CD4-positive, alpha-beta T cell treated with Interleukin-17A for 4 hours (primary cell): ENCODE measurements around the gene CTNNA3.

Experiments used
- DNase-seq: peaks from one replicate; pipeline ENCODE4 v3.0.0-alpha.2; 2020; ENCODE audit warnings: mixed read lengths

Gene CTNNA3

DNA sequence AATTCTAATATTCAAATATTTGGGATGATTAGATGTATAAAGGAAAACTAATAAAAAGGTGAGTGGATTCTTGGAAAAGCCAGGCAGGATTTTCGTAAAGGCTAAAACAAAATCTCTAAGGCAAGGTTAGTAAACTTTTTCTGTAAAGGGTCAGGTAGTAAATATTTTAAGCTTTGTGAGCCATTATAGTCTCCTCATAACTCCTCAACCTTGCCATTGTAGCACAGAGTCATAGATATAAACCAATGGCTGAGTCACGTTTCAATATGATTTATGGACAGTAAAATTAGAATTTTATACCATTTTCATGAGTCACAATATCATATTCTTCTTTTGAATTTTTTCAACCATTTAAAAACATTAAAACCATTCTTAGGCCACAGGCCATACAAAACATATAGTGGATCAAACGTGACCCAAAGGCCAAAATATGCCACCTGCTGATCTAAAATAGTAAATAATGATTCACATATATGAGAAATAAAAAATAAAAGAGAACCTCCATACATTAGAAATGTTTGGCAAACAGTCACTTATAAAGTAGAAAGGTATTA is 1422.0 kb downstream of the CTNNA3 start:
- DNase-seq: no peak

DNA sequence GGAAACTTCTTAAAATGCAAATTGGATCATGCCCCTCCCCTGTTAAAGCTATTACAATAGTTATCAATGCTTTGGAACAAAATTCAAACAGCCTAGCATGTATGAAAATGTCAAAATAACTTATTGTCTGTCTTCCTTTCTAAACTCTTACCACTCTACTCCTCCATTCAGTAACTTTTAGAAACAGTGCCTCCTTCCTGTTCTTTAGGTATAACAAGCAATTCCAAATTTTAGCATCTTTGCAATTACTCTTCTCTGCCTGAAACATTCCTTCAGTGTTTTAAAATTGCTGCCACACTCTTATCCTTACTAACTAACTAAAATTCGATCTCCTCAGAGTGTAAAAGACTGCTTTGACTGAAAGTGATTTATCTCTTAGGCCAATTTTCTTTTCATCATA is 1430.6 kb downstream of the CTNNA3 start:
- DNase-seq: no peak

DNA sequence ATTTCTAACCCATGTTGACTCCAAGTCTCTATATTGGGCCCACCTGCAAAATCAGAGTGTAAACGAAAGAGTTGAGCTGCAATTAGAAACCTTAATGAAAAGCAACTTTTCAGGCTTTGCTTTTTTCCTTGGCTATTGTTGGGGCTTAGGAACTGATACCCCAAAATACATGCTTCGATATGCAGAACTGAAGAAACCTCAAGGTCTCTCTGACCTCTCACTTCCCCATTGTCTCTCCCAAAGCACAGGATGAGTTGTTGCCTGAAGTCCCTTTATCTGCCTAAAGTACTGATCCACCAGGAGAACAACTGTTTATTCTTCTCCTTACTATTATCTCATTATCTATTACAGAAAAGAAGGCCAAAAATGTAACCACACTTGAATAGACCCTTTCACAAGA is 1436.2 kb downstream of the CTNNA3 start:
- no peak for DNase-seq

DNA sequence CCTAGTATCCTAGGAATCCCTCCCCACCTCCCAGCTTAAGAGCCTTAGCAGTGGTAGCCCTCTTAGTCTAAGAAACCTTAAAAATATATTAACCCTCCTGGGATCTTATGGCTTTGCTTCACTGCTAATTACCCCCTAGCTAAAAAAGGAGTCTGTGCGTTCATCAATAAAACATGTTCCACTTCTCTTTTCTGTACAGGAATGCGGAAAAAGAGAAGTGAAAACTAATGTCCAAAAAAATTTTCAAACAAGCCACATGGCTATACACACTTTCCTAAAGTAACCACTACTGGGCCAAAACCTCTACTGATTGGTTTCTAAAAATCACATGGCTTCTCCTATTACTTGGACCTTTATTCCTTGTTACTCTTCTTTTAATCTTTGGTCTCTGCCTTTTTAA is 1437.3 kb downstream of the CTNNA3 start:
- DNase-seq: no peak

DNA sequence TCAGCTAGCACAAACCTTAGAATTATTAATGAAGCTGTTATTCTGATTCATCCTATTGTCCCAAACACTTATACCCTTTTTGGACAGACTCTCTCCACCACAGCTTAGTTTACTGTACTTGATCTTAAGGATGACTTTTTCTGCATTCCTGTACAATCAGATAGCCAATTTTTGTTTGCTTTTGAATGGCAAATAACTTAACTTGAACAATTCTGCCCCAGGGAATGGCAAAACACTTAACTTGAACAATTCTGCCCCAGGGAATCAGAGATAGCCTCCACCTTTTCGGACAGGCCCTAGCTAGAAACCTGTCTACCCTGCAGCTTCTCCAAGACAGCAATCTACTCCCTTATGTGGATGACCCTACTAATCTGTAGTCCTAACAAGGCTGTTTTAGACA is 1438.2 kb downstream of the CTNNA3 start:
- no peak for DNase-seq

DNA sequence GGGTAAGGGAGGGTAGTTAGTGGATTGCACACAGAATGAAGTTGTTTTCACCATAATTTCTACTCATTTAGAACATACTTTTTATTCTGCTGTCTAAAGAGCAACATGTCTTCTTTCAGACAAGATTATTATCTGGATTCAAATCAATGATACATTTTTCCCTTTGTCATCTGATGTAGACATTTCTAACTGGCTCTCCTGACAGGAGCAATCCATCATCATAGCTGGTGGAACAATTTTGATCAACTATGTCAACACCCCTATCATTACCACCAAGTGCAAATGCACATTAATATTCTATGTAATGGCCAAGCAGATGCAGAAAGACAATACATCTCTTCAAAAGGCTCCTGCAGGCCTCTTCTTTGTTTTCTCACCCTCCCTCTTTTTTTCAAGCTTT is 1443.0 kb downstream of the CTNNA3 start:
- DNase-seq: no peak

DNA sequence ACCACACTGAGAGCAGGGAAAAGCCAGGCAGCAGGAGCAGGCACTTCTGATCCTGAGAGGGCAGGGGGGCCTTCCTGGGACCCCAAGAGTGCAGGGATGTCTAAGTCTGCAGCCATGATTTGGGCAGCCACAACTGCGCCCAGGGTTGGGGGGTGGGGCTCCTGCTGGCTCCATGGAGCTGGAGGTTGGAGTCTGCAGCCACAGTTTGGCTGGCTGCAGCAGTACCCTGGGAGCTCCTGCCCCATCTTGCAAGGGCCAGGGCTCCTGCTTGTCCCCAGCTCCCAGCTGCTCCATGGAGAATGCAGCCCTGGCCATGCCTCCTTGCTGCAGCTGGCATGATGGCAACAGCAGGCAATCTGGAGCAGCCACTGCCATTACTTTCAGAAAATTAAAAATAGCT is 1449.8 kb downstream of the CTNNA3 start:
- no peak for DNase-seq

DNA sequence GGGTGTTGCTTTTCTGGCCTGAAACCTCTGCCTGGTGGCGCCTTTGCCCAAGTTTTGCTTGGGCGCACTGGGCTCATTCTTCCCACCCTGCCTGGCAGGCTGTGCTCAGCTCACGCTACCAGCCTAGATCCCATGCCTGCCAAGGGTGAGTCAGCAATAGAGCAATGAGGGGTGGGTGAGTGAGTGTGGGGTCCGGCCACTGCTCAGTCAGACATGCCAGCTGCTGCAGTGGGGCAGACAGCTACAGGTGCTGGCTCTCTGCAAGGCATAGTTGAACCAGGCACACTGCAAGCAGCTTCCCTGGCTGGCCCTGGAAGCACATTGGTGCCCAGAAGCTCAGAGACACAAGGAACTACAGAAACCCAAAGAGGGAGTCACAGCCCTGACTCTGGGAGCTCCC is 1451.0 kb downstream of the CTNNA3 start:
- no peak for DNase-seq

DNA sequence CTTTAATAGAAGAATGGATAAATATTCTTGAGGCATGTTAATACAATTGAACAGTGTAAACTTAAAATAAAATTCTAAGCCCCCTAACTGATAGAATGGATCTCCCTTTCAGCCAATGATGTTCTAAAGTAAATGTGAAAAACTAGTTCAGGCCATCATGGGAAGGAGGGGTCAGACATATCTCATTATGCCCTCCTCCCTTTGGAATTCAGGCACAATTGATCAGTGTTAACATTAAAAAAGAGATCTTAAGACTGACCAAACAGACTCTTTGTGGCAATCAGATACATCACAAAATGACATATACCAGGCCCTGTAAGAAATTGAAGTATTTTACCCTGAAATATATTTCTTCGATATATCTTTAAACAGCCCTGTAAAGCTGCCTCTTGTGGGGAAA is 1453.1 kb downstream of the CTNNA3 start:
- no peak for DNase-seq

DNA sequence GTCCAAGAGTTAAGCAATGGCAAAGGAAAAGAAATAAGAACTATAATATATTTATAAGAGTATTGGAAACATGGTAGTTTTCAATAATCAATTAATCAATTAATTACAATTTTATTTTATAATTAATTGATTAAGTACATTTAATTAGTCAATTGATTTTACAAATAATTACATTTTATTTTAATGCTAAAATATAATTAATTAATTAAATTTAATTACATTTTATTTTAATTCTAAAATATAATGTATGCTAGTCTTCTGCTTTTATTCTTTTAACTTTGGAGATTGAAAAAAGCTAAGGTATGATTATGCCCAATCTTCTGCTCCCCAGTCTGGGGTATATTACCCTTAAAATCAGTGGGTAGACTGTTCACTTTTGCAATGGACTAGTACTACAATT is 1456.9 kb downstream of the CTNNA3 start:
- DNase-seq: no peak

DNA sequence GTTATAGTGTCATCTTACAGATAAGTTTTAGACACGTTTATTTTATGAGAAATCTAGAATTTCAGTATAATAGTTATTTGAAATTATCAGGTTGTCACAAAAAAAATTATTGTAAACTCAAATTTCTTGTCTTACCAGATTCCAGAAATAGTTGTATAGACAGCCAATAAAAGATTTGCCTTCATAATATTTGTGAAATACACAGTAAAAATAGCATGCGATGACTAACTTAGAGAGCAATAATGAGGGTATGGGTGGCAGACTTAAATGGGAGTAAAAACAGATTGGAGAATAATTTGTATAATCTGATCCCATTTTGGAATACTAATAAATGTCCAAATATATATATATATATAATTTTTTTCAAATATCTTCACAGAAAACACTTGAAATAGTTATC is 1457.7 kb downstream of the CTNNA3 start:
- DNase-seq: no peak

DNA sequence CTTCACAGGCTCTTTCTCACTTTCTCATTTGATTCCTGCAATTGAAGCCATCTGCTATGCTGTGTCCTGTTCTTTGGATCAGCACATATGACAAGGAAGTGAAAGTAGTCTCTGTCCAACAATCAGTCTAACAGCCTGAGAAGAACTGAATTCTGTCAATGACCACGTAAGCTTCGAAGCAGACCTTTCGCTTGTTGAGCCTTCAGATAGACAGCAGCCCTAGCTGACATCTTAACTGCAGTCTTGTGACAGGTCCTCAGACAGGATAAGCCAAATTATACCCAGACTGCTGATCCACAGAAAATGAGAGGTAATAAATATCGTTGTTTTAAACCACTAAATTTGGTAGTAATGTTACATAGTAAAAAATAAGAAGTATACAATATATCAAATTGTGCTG is 1461.1 kb downstream of the CTNNA3 start:
- DNase-seq: no peak

DNA sequence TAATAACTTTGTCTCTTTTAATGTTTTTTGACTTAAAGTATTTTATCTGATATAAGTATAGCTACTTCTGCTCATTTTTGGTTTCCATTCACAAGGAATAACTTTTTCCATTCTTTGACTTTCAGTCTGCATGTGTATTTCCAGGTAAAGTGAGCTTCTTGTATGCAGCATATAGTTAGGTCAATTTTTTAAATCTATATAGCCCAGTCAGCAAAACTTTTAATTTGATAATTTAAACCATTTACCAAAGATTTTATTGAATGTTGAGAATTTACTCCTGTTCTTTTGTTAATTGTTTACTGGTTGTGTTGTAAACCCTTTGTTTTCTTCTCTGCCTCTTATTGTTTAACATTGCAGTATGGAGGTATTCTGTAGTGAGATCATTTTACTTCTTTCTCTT is 1467.1 kb downstream of the CTNNA3 start:
- no peak for DNase-seq

DNA sequence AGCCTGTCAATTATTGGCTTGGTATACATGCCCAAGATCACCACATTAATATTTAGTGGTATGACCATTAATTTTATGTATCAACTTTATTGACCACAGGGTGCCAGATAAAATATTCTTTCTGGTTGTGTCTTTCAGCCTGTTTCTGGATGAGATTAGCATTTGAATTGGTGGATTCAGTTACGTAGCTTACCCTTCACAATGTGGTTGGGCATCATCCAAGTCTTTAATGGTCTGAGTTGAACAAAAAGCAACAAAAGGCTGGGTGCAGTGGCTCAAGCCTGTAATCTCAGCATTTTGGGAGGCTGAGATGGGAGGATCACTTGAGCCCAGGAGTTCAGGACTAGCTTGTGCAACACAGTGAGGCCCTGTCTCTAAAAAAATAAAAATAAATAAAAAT is 1472.3 kb downstream of the CTNNA3 start:
- DNase-seq: no peak

DNA sequence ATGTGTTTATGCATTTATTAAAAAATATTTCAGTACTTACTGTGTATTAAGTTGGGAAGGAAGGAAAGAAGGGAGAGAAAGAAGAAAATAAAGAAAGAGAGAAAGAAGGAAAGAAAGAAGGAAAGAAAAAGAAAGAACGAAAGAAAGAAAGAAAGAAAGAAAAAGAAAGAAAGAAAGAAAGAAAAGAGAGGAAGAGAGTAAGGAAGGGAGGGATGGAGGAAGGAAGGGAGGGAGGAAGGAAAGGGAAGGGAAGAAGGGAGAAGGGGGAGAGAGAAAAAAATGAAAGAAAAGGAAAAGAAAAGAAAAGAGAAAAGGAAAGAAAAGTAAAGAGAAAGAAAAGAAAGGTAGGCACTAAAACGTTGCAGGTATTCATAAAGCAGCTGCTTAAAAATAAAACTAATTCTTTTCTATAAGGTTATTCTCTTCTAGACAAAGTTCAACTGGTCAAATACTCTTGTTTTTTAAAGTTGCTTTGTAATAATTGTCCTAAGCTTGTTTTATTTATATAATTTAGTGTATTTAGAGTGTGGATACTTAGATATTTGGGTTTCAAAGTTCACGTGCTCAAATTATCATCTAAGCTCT is 1473.4 kb downstream of the CTNNA3 start:
- DNase-seq: no peak

DNA sequence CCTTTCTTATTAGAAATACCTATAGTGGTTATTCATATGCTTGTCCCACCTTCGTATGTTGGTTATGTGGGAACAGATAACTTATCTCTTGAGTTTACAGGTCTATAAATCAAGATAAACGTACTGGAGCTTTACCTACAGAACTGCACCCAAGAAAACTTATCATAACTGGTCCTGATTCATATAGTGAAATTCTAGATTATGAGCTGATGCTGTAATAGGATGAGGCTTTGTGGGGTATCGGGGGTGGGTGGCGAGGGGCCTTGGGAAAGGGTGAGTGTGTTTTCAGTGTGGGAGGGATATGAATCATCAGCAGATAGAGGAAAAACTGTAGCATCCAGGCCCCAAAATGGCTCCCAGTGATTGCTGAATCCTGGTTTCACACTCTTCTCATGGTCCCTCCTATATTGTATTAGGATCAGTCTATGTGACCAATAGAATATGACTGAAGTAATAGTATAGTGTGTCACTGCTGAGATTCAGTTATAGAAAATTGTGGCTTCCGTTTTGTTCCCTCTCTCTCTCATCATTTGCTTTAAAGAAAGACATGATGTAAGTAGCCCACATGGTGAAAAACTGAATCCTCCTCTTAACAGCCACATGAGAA is 1476.9 kb downstream of the CTNNA3 start:
- DNase-seq: no peak

DNA sequence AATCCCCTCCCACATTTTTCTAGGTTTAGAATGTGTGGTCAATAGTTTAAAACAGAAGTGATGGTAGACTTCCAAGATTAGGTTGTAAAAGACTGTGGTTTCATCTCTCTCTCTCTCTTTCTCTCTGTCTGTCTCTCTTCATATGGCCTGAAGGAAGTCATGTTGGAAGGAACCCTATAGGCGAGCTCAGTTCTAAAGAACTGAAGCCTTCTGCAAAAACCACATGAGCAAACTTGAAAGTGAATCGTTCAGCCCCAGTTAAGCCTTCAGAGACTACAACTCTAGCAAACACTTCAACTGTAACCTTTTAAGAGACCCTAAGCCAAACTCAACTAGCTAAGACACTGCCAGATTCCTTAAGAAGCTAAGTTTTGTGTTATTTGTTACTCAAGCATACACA is 1477.7 kb downstream of the CTNNA3 start:
- no peak for DNase-seq

DNA sequence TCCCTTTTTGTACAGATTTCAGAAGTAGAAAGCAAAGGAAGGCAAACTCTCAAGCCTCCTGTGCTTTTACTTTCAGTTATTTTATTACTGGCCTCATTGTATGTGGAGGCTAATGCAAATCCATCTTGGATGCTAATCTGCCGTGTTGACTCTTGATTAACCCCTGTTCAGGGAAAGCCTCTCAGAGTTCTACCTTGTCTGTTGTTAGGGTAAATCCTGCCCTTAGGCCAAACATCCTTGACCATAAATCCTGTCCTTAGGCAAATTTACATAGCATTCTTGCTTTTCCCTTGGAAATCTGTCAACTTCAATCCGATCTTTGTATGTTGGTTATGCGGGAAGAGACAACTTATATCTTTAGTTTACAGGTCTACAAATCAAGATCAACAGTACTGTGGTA is 1480.1 kb downstream of the CTNNA3 start:
- DNase-seq: no peak

DNA sequence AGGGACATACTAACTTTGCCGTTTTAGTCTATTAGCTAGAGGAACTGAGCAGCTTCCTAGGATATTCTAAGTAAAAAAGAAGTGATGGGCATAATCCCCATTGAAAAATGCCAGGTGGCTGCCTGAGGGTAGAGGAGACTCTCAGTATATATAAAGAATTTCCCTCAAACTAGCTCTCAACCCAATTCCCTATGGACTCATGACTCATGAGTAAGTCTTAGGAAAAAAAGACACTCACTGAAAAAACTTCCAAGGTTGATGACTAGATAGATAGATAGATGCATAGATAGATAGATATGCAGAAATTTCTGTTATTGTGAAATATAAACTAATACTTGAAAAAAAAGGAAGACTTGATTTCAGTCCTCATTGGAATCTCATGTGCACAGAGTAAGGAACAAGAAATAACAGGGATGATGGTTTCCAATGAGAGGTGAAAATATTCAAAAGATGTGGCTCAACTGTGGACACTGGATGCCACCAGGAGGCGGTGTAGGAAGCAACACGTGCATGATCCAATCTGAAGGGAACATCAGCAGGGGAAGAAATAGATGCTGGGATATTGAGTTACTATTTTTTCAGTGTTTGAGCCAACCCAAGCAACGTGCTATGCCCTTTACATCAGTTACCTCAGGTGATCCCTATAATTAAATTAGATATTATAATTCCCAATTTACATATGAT is 1481.1 kb downstream of the CTNNA3 start:
- no peak for DNase-seq

DNA sequence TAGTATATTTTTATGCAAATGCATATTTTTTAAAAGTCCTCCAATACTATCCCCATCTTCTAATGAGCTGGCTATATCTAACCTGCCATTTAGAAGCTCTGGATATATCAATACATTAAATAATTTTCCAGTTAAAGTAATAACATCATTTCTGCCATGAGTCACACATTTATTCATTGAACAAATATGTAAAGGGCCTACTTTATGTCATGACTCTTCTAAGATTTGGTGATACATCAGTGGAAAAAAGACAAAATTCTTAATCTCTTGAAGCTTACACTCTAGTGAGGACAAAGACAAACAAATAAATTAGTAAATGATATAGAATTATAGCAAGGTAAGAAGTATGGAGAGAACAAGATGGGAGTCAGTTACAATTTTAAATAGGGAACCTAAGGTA is 1487.0 kb downstream of the CTNNA3 start:
- no peak for DNase-seq

DNA sequence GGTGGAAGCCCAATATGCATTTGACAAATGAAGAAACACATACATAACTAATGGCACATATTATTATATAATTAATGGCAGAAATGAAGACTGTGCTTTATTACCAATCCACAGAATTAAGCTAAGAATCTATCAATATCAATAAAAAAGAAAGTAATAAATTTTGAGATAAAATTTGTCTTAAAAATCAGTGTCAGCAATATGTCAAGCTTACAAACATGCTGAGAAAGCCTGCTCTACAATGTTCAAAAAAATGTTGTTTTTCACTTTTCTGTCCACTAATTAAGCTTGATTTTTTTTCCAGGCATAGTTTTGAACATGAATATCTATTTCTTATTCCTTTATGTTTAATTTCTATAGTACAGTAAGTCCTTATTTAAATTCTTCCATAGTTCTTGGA is 1491.2 kb downstream of the CTNNA3 start:
- DNase-seq: no peak

DNA sequence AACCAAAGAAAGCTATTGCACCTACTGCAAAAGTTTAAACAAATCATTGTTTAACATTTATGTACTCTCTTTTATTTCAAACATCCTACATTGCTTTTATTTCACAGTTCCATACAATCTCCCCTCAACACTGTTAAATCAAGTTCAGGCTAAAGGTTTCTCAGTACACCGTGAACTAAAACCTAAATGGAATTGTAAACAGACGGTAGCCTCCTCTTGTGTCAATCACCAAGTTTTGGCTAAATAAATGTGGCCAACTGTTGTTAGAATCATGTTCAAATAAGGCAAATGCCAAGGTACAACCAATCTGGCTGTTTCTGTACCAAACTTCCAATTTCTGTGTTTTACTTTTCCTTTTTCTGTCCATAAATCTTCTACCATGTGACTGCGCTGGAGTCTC is 1493.9 kb downstream of the CTNNA3 start:
- DNase-seq: no peak

DNA sequence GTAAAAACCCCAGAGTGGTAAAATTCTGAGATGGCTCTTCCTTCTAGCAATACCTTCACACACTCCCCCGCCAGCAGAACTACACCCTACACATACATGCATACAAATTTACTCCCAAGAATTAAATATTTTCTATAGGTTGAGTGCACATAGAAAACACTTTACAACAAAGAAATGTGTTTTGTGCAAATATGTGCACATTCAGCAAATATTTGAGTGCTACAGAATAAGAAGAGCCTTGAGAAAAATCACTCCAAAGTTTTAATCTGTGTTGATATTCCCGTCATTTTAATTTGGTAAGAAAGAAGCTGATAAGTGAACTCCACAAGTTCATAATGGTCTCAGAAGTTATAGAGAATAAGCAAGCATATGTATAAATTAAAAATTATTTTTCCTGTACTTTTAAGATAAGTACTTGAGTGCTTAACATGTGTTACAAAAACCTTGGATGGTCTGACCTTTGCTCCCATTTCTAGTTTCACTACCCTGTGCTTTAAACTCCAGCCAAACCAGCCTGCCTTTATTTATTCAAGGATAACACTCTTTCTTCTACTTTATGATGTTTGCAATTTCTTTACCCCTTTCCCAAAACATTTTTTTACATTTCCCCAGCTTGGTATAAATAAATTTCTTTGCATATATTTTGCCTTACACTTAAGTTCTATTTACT is 1503.7 kb downstream of the CTNNA3 start:
- DNase-seq: no peak

DNA sequence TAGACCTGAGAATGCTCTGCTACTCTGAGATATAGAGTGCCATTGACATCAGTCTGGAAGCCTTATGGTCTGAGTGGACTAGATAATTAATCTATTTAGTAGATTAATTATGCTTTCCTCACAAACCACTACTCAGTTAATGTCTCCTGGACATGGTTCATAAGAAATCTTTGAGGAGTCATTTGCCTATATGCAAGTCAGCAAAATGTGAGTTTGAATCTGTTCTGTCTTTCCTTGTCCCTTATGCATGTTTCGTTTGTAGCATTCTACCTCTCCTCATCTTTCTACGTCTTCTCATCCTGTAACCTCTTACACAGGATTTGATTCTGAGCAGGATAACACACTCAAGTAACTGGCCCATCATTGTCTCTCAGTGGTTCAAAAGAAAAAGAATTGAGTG is 1505.6 kb downstream of the CTNNA3 start:
- no peak for DNase-seq
